Raji (cell line): ENCODE results near the gene PYROXD2.

ENCODE experiments used
- POLR2A ChIP-seq: IDR thresholded peaks from 2 replicates; pipeline ENCODE4 v1.6.1; 2011; ENCODE audit warnings: low read depth, low read length, control low read depth; ENCODE audit not compliant: insufficient read depth

PYROXD2 gene

DNA sequence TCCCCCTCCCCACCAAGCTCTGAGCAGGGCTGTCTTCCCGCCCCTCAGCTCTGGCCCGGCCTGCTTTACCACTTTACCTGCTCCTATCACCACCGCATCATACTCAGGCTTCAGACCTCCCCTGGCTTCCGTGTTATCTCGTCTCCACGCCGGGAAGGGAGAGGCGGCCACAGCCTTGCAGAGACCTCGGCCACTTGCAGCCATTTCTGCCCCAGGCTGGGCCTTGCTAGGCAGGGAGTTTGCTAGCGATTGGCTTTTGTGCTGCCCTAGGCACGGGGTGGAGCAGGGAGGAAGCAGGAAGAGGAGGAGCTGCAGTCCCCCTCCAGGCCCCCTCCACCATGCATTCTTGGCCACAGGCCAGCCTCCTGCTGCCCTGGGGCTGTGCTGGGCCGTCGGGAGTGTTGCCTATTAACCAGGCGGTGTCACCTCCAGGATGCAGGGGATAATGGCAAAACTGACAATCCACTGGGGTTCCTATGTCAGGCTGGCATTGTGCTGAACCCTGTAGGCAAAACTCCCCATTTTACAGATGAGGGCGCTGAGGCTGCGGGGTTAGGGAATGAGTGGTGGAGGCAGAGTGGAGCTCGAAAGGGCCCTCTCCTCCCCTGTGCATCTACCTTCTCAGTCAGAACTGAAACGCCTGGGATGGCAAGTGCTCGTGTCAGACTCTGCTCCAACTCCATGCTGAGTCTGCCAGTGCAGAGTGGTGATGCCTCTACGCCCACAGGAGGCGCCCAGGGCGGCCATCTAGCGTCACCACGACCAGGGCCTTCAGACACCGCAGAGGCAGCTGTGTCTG is at the start of gene PYROXD2:
Gene PYROXD2, minus strand, starts transcription at position 251 of the 799 bp plus-strand sequence. Its CDS starts 47 bp downstream, at position 204.
- TF ChIP-seq POLR2A: no peak

DNA sequence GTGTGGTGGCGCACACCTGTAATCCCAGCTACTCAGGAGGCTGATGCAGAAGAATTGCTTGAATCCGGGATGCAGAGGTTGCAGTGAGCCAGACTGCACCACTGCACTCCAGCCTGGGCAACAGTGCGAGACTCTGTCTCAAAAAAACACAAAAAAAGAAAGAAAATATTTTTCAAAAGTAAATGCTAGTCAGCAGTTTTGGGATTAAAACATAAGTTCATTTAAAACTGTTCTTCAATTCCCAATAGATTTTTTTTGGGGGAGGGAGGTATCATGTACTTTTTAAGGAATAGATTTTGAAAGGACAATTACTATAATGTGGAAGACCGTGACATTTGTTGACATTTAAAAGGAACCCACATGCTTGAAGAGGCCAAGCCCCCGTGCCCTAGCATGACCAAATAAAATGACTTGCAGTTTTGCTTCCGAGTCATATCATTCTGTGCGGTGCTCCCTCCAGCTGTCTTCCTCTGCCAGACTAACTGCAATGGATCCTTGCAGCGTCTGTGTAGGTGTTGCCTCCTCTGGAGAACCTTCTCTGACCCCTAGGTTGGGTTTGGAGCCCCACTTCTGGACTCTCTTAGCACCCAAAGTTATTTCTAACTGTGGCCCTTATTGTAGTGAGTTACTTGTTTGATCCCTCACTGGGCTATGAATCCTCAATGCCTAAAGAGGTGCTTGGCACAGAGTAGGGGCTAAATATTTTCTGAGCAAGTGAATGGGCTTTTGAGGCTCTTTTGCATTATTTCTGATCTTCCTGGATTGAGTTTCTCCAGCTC is 49.2 kb upstream of the PYROXD2 start:
- no peak for TF ChIP-seq POLR2A

DNA sequence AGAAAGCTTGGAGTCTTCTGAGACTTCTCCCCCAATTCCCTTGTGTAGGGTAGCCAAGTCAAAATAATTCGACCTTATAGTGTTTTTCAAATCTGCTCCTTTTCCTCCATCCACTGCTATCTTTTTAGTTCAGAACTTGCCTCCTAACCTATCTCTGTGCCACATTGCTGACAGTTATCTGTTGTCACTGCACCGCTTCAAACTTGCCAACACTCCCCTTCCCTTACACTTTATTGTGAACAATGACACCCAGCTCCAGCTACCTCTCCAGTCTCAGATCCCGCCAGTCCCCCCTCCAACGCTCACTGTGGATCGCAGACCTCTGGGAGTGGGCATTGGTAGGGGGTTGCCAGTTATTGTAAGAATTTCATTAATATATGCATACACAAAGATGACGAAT is 48.0 kb upstream of the PYROXD2 start:
- no peak for TF ChIP-seq POLR2A

DNA sequence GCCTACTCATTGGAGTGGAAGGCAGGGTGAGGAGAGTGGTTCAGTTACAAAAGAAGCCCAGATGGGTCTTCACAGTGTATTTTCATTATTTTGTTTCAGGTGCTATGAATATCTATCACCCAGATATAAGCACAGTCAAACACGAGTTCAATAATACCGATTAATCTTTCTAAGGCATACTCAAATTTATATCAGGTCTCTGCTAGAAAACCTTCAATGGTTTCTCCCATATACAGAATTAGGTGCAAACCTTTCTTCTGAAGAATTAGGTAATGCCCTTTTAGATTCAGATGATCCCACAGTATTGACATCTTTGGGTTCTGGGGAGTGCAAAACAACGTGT is 46.5 kb upstream of the PYROXD2 start:
- no peak for TF ChIP-seq POLR2A

DNA sequence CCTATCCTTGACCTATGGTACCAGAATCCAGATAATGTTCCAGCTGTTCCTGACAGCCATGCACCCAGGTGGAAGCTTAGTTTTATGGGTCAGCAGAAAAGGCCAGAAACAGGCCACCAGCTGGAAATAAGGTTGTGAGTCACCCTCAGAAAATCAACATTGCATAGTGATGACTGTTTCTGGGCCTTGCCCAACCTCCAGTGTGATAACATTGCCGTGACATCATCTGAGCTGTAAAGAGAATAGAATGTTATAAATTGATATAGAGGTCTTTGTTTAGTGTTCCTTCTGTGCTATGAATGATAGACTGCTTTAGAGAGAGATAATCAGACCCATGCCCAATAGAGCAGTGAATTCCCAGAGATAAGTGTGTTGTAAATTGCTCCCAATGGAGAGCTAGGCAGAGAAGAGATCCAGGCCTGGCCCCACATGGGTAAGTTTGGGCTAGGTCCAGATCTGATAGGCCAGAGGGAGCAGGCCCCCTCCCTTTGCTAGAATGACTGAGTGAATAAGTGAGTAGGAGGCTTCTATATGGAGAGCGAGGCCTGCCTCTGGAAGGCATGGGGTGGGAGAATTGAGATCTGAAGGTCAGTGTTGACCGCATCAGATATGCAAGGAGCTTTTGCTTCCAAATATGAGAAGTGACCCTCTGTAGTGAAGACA is 46.0 kb upstream of the PYROXD2 start:
- no peak for TF ChIP-seq POLR2A

DNA sequence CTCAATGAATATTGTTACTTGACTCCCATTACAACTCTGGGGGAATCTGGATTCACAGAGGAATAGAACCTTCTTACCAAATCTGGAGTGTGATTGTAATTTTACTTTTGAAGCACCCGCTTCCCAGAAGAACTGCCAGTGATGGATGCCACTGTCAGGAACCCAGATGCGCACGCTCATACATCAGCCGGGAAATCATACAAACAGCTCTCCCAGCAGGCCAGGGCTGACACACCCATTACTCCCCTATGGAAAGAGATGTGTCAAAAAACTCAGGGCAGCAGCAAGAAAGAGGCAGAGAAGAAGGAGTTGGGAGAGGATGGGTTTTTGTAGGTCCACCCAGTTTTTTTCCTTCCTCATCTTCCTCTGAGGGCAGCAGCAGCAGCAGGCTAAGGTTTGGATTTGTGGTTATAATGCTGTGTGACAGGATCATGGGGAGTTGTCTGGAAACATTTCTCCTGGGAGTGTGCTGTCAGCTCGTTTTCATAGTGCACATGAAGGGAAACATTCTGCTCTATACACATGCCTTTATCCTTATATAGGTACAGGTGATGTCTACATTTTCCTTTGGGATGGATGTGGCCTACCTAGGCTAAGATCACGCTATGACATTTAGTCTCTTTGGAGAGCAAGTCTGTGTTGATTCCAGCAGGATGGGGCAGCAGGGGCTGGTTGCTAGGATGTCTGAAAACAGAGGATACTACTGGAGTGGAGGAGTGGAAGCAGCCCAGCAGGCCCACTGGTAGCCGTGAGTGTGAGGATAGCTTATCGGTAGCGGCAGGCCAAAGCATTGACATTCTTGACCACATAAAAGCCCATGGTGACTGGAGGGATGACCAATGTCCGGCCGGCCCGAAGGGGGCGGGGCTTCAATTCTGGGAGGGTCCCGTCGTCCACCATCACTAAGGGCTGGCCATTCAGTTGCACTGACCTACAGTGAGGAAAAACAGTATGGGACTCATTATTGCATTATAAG is 44.1 kb upstream of the PYROXD2 start:
- no peak for TF ChIP-seq POLR2A

DNA sequence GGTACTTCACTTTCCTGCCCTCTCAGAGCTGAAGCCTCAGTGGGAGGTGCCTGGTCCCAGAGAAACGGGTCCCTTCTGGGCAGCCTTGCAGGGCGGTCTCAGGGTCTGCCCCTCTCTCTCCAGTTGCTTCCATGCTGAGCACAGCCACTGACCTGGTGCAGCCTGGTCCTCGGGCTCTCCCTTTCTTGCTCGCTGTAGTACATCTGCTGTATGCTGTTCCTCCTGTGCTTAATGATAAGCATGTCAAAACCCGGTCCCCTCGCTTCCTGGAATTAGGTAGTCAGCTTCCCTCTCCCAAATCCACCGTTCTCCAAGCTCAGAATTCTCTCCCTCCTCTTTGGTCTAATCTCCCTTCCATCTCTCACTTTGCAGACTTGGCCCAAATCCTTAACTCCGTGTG is 42.7 kb upstream of the PYROXD2 start:
- no peak for TF ChIP-seq POLR2A

DNA sequence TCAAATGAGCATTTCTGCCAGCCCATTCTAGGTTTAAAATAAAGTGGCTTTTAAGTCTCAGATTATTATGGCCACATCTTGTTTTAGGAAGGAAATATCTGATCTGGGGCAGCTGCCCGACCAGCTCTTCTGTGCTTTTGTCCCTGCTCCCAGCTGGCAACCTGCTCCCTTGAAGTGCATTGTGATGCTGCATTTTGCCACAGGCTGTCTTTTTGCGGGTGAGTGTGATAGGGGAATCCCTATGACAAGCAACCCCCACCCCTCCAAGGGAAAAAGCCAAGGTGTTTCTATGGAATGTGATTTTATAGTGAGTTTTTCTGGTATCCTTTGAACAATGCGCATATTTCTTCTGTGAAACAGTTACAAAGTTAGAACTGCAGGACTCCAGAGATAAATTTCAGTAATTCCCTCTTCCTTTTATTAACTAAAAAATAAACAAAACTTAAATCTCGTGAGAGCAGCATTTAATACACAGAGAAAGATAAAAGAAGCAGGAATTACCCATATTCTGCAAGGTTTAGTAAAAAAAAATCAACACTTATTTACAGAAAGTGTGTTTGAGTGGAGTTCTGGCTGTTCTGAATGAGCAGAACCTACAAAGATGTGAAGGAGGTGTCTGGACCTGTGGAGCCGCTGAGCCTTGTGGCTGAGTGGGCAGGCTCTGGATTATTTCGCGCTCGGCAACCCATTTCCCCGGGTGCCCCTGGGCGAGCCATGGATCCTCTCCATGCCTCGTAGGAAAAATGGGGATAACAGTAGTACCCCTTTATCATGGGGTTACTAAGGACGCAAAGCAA is 41.9 kb upstream of the PYROXD2 start:
- no peak for TF ChIP-seq POLR2A

DNA sequence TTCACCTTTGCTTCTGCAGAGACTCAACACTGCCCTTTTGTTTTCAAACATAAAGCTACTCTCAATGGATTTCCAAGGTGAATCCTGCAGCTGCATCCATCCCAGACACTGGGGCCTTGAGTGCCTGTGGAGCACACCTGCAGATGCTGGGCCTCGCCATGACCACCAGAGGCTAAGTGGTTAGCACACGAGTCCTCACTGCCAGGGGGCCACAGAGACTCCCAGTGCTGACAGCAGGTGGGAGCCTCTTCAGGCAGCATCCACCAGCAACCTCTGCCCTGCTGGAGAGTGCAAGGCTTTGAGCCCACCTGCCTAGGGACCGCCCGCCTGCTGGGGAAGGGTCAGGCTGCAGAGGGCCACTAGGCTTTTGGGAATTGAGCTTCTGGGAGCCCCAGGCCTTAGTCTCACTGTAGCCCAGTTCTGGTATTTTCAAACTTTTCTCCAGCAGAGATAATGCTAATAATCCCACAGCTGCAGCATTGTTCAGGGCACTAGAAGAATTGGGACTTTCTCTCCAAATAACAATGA is 41.1 kb upstream of the PYROXD2 start:
- TF ChIP-seq POLR2A: no peak

DNA sequence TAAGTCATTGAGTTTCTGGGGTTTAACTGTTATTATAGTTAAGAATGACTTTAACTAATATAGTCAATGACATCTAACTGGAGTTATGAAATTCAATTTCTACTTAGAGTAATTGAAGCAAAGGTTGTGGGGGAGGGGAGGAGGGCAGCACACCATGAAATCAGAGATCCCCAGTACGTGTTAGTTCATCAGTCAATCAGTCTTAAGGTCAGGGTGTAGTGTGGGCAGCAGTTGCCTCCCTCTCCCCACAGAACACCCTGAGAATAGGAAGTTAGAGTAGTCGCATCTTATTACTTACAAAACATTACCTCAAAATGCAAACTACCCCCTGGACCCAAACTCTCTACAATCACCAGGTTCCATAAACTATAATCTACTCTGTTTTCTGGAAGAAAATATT is 38.7 kb upstream of the PYROXD2 start:
- TF ChIP-seq POLR2A: no peak

DNA sequence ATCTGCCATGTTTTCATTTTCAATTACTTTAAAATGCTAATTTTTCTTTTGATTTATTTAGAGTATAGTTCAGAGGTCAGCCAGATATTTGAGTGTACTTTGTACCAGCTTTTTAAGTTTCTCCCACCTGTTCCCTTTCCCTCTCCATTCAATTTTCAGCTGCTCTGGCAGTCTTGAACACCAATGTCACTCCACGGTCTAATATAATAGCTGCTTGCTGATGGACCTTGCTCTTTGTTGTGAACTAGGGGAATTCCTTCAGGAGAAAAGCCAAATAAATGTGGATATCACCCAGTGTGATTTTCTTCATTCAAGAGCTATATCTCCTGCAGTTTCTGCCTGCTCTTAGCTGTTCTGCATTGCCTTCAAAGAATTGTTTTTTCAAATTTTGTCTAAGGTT is 35.6 kb upstream of the PYROXD2 start:
- TF ChIP-seq POLR2A: no peak

DNA sequence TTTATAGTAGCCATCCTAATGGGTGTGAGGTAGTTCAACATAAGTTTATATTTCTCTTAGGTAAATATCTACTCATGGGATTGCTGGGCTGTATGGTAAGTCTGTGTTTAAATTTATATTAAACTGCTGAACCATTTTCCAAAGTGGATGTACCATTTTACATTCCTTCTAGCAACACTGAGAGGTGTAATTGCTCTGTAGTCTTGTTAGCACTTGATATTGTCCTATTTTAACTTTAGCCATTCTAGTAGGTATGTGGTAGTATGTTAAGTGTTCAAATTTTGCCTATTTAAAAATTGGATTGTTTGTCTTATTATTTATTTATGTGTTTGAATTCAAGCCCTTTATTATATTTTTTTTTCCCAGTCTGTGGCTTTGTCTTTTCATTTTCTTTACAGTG is 34.3 kb upstream of the PYROXD2 start:
- no peak for TF ChIP-seq POLR2A

DNA sequence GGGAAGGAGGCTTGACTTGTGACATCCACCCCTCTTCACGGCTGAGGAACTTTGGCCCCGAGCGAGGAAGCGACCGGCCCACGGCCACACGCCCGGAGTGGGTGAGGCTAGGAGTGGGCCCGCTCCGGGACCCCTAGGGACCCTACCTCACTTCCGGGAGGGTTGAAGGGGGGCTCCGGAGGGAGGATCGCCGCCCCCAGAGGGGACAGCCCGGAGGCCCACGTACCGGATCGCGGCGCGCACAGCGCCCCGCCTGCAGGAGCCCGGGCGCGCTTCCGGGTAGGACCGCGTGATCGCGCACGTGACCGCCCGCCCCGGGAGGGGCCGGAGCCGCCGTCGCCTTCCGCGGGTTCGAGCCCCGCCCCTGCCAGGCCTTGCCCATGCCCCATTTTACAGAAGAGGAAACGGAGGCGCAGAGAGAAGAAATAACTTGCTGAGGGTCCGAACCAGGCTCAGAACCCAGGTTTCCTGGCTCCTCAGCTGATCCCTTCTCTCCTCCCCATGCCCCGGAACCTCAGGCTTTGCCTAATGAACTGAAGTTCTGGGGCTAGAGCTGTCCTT is 31.8 kb upstream of the PYROXD2 start, which contains the start of gene HPS1:
Gene HPS1, minus strand, starts transcription at position 275 of the 561 bp plus-strand sequence. CDS start 3,695 bp downstream, outside the sequence.
- TF ChIP-seq POLR2A: peak; percentile 82
